Astrocyte (in vitro differentiated cells and primary cell): Measurements from ENCODE around the gene PDP2.

Experiments
- CTCF ChIP-seq: IDR thresholded peaks from 2 replicates; pipeline ENCODE4 v1.5.1; 2011; ENCODE audit warnings: low read depth, mild to moderate bottlenecking, inconsistent platforms, low read length, moderate library complexity; ENCODE audit not compliant: insufficient read depth
- EZH2 ChIP-seq: IDR thresholded peaks from 2 replicates; pipeline ENCODE4 v1.6.1; 2012; ENCODE audit warnings: mild to moderate bottlenecking, low read length, inconsistent platforms; ENCODE audit not compliant: insufficient read depth

DNA sequence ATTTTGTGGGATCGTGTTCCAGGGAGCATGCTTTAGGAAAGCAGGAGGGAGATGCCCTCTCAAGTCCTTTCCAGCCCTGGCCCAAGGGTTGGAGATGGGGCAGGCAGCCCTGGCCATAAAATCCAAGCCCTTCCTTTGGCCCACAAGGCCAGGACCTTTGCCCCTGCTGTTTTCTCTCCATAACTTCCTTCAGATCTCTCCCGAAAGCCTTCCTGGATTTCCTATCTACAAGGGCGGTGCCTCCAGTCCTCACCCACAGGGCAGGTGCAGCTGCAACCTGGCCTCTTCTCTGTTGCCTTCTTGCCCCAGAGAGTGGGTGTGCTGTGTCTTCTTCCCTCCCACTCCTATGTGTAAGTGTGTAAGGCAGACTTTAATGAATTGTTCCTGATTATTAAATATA is 8.5 kb upstream of the PDP2 start:
- TF ChIP-seq CTCF: no peak
- TF ChIP-seq EZH2: no peak
